Esophagus (tissue), 2 donors: ENCODE measurements around the gene C14orf119. TPM values are rescaled to one million over a fixed set of nuclear protein-coding genes. Genes with fewer than 3 reads are reported as not detected.

Experiments used
- H3K27ac ChIP-seq, 2 donors: one replicate each; pipeline ENCODE4 v1.5.1; 2013; ENCODE audit warnings: low read depth in 2 of 2, mild to moderate bottlenecking in 2 of 2, inconsistent platforms in 1 of 2, low read length in 1 of 2, moderate library complexity in 1 of 2
- H3K27me3 ChIP-seq, 2 donors: one replicate each; pipeline ENCODE4 v1.6.1; 2013; ENCODE audit warnings: low read length in 2 of 2, control low read depth in 1 of 2, mild to moderate bottlenecking in 1 of 2; ENCODE audit not compliant: insufficient read depth in 2 of 2, control insufficient read depth in 1 of 2
- H3K36me3 ChIP-seq, 2 donors: one replicate each; pipeline ENCODE4 v1.6.1; 2013; ENCODE audit warnings: low read length in 1 of 2; ENCODE audit not compliant: control insufficient read depth in 2 of 2, insufficient read depth in 2 of 2
- H3K4me1 ChIP-seq, 2 donors: one replicate each; pipeline ENCODE4 v1.6.1; 2013; ENCODE audit warnings: low read length in 1 of 2; ENCODE audit not compliant: control insufficient read depth in 2 of 2, insufficient read depth in 2 of 2
- H3K4me3 ChIP-seq, 2 donors: one replicate each; pipeline ENCODE4 v1.5.1; 2013; ENCODE audit warnings: low read length in 2 of 2, mild to moderate bottlenecking in 2 of 2, low read depth in 1 of 2, moderate library complexity in 1 of 2
- H3K9me3 ChIP-seq, 2 donors: one replicate each; pipeline ENCODE4 v1.6.1; 2013; ENCODE audit warnings: mild to moderate bottlenecking in 2 of 2, low read depth in 1 of 2, low read length in 1 of 2, moderate library complexity in 1 of 2; ENCODE audit not compliant: control insufficient read depth in 2 of 2, insufficient read depth in 1 of 2
- WGBS, 2 donors: extraction: QIAGEN DNeasy Blood & Tissue Kit; methylation state at CpG; one replicate each; pipeline ENCODE4 v1.1.7; 2013; 5-methylcytosine and 5-hydroxymethylcytosine counted together
- polyA plus RNA-seq, 2 donors: library from polyadenylated mRNA; stranded (reverse); fragments of 200-250 nt; gene quantifications; one replicate each; pipeline ENCODE4 v1.2.3, GENCODE V29; 2013
- donor health status: healthy with polysubstance abuse.
- donor health status: Bipolar disorder and iron deficiency.

Gene C14orf119
- polyA plus RNA-seq, 2 donors, result 14.9 to 38.4 TPM

GRCh38 chr14:23123419-23123818 lies 28.1 kb downstream of the C14orf119 start:
- H3K27me3 ChIP-seq, result no peaks in the 10 kb centered on the region
- H3K4me1 ChIP-seq, result peaks cover 2 to 15% of the 10 kb centered on the region in 2 donors
- WGBS, 2 donors, result 35% methylated on average over 8 of the region's 8 CpGs
- H3K27ac ChIP-seq, result no peak overlapping the region
- H3K4me3 ChIP-seq, result no peak overlapping the region
- H3K9me3 ChIP-seq, result no peaks in the 10 kb centered on the region
- H3K36me3 ChIP-seq, result peaks cover 0 to 6% of the 10 kb centered on the region in 2 donors

GRCh38 chr14:23124337-23124954 lies 29.1 kb downstream of the C14orf119 start:
- H3K27ac ChIP-seq, result no peak overlapping the region
- WGBS, 2 donors, result 87 to 90% methylated on average over 13 of the region's 13 CpGs
- no peaks in the 10 kb centered on the region for H3K27me3 ChIP-seq
- no peaks in the 10 kb centered on the region for H3K9me3 ChIP-seq
- H3K4me1 ChIP-seq, result peaks cover 2 to 16% of the 10 kb centered on the region in 2 donors
- H3K4me3 ChIP-seq, result no peak overlapping the region
- peaks cover 0 to 6% of the 10 kb centered on the region in 2 donors for H3K36me3 ChIP-seq

GRCh38 chr14:23125011-23125410 lies 29.7 kb downstream of the C14orf119 start:
- Histone ChIP-seq H3K27me3 (no peaks in the 10 kb centered on the region), H3K4me3 (no peak overlapping the region), H3K27ac (no peak overlapping the region), H3K4me1 (peaks cover 2 to 16% of the 10 kb centered on the region in 2 donors), H3K36me3 (peaks cover 0 to 6% of the 10 kb centered on the region in 2 donors), H3K9me3 (no peaks in the 10 kb centered on the region)
- 63 to 67% methylated on average over 3 of the region's 3 CpGs for WGBS, 2 donors

GRCh38 chr14:23125933-23126524 lies 30.7 kb downstream of the C14orf119 start:
- Histone ChIP-seq H3K4me3 (no peak overlapping the region), H3K9me3 (no peaks in the 10 kb centered on the region), H3K27ac (no peak overlapping the region), H3K27me3 (no peaks in the 10 kb centered on the region), H3K36me3 (peaks cover 0 to 6% of the 10 kb centered on the region in 2 donors), H3K4me1 (peaks cover 2 to 16% of the 10 kb centered on the region in 2 donors)
- 60 to 71% methylated on average over 9 of the region's 9 CpGs for whole genome bisulfite sequencing, 2 donors

- no peaks in the 10 kb centered on the region for H3K27me3 ChIP-seq
- H3K4me1 ChIP-seq, result peaks cover 2 to 16% of the 10 kb centered on the region in 2 donors
- no peaks in the 10 kb centered on the region for H3K9me3 ChIP-seq
- 79 to 85% methylated on average over 8 of the region's 8 CpGs for WGBS, 2 donors
- no peak overlapping the region for H3K27ac ChIP-seq
- no peak overlapping the region for H3K4me3 ChIP-seq
- H3K36me3 ChIP-seq, result peaks cover 0 to 10% of the 10 kb centered on the region in 2 donors
These were observed 31.4 kb downstream of the C14orf119 start for GRCh38 chr14:23126548-23127278.

- H3K27me3 ChIP-seq, result no peaks in the 10 kb centered on the region
- WGBS, 2 donors, result 83 to 89% methylated on average over 3 of the region's 3 CpGs
- H3K4me3 ChIP-seq, result no peak overlapping the region
- peaks cover 0 to 10% of the 10 kb centered on the region in 2 donors for H3K36me3 ChIP-seq
- no peaks in the 10 kb centered on the region for H3K9me3 ChIP-seq
- no peak overlapping the region for H3K27ac ChIP-seq
- H3K4me1 ChIP-seq, result peaks cover 2 to 16% of the 10 kb centered on the region in 2 donors
These were observed 32.6 kb downstream of the C14orf119 start for GRCh38 chr14:23127861-23128260.

GRCh38 chr14:23128969-23129758 lies 33.9 kb downstream of the C14orf119 start:
- Histone ChIP-seq H3K9me3 (no peaks in the 10 kb centered on the region), H3K27ac (peak overlapping the region in 1 of 2 donors; percentile 2), H3K4me3 (no peak overlapping the region), H3K27me3 (no peaks in the 10 kb centered on the region), H3K4me1 (peaks cover 0 to 5% of the 10 kb centered on the region in 2 donors), H3K36me3 (peaks cover 0 to 10% of the 10 kb centered on the region in 2 donors)
- WGBS, 2 donors, result 91 to 93% methylated on average over 7 of the region's 7 CpGs

GRCh38 chr14:23129759-23130316 lies 34.5 kb downstream of the C14orf119 start:
- no peaks in the 10 kb centered on the region for H3K9me3 ChIP-seq
- peak overlapping the region in 1 of 2 donors; percentile 37 for H3K27ac ChIP-seq
- H3K4me3 ChIP-seq, result no peak overlapping the region
- H3K4me1 ChIP-seq, result peaks cover 0 to 5% of the 10 kb centered on the region in 2 donors
- WGBS, 2 donors, result 67 to 73% methylated on average over 7 of the region's 7 CpGs
- peaks cover 0 to 10% of the 10 kb centered on the region in 2 donors for H3K36me3 ChIP-seq
- no peaks in the 10 kb centered on the region for H3K27me3 ChIP-seq

- no peaks in the 10 kb centered on the region for H3K27me3 ChIP-seq
- 72 to 73% methylated on average over 3 of the region's 3 CpGs for WGBS, 2 donors
- no peak overlapping the region for H3K4me3 ChIP-seq
- no peaks in the 10 kb centered on the region for H3K9me3 ChIP-seq
- H3K27ac ChIP-seq, result no peak overlapping the region
- H3K36me3 ChIP-seq, result peaks cover 0 to 10% of the 10 kb centered on the region in 2 donors
- peaks cover 0 to 5% of the 10 kb centered on the region in 2 donors for H3K4me1 ChIP-seq
These were observed 35.6 kb downstream of the C14orf119 start for GRCh38 chr14:23130871-23131270.
